Karpas-422 (cell line): ENCODE measurements around the gene CBLN1. TPM values are rescaled to one million over a fixed set of nuclear protein-coding genes. Genes with fewer than 3 reads are reported as not detected.
"Not testable (repeated sequence)": the region's sequence is repeated elsewhere in the genome, so short reads cannot be mapped to it uniquely, and the experiment has no call there.

Source experiments
- DNase-seq: peaks from one replicate; pipeline ENCODE4 v3.0.0-alpha.2; 2015
- H2AFZ ChIP-seq: fragments of 200-600 bp; sonication (generic); 2 replicates; pipeline ENCODE4 v1.6.1; 2014; ENCODE audit warnings: antibody characterized with exemption, low read length, mixed read lengths
- H3K27ac ChIP-seq: fragments of 200-600 bp; sonication (generic); 2 replicates; pipeline ENCODE4 v1.5.1; 2014; ENCODE audit warnings: mild to moderate bottlenecking, low read length, moderate library complexity
- H3K27me3 ChIP-seq: fragments of 200-600 bp; sonication (generic); 2 replicates; pipeline ENCODE4 v1.6.1; 2014; ENCODE audit warnings: low read length, mixed read lengths
- H3K36me3 ChIP-seq: fragments of 200-600 bp; sonication (generic); 2 replicates; pipeline ENCODE4 v1.6.1; 2014; ENCODE audit warnings: low read length, mixed read lengths; ENCODE audit not compliant: insufficient read depth
- H3K4me1 ChIP-seq: fragments of 200-600 bp; sonication (generic); 2 replicates; pipeline ENCODE4 v1.6.1; 2014; ENCODE audit warnings: mild to moderate bottlenecking, low read length, mixed read lengths
- H3K4me2 ChIP-seq: fragments of 200-600 bp; sonication (generic); 2 replicates; pipeline ENCODE4 v1.6.1; 2014; ENCODE audit warnings: low read length, low read depth, mild to moderate bottlenecking; ENCODE audit not compliant: poor library complexity, severe bottlenecking
- H3K4me3 ChIP-seq: fragments of 200-600 bp; sonication (generic); 2 replicates; pipeline ENCODE4 v1.5.1; 2014; ENCODE audit warnings: mild to moderate bottlenecking, antibody characterized with exemption, low read length, mixed read lengths
- H3K79me2 ChIP-seq: fragments of 200-600 bp; sonication (generic); 2 replicates; pipeline ENCODE4 v1.6.1; 2014; ENCODE audit warnings: mild to moderate bottlenecking, low read length, mixed read lengths
- H3K9ac ChIP-seq: fragments of 200-600 bp; sonication (generic); 2 replicates; pipeline ENCODE4 v1.6.0; 2014; ENCODE audit warnings: low read length
- H3K9me2 ChIP-seq: fragments of 200-600 bp; sonication (generic), shearing (Covaris generic); replicated peaks from 2 replicates; pipeline ENCODE4 v1.6.0; 2014; ENCODE audit warnings: mild to moderate bottlenecking, low read length, moderate library complexity; ENCODE audit not compliant: insufficient read depth
- H3K9me3 ChIP-seq: fragments of 300-700, 200-600 bp; sonication (generic); 2 replicates; pipeline ENCODE4 v1.6.1; 2014; ENCODE audit warnings: low read length, mixed read lengths
- H4K20me1 ChIP-seq: fragments of 200-600 bp; sonication (generic); 2 replicates; pipeline ENCODE4 v1.6.1; 2014; ENCODE audit warnings: mild to moderate bottlenecking, antibody characterized with exemption, low read length, low read depth; ENCODE audit not compliant: insufficient read depth
- total RNA-seq: library from RNA; depleted of rRNA; stranded (reverse); fragments of >200 nt; shearing (Covaris generic); gene quantifications from 2 replicates; pipeline ENCODE4 v1.2.3, GENCODE V29; 2014; ENCODE audit warnings: low replicate concordance

Gene CBLN1
- total RNA-seq, 1 experiment from 2014 or later = not detected

GRCh38 chr16:49260956-49261530 is 20.6 kb downstream of the CBLN1 start:
- Histone ChIP-seq H3K9ac (no peak overlapping the region), H3K4me3 (no peak overlapping the region), H2AFZ (no peak overlapping the region), H3K4me2 (no peak overlapping the region), H3K9me3 (no peaks in the 10 kb centered on the region), H3K36me3 (no peaks in the 10 kb centered on the region), H3K9me2 (no peaks in the 10 kb centered on the region), H4K20me1 (no peaks in the 10 kb centered on the region), H3K4me1 (no peaks in the 10 kb centered on the region), H3K27ac (no peak overlapping the region), H3K27me3 (no peaks in the 10 kb centered on the region), H3K79me2 (no peaks in the 10 kb centered on the region)
- no peak for DNase-seq

- no peak overlapping the region for H3K27ac ChIP-seq
- H3K36me3 ChIP-seq = no peaks in the 10 kb centered on the region
- H3K9me3 ChIP-seq = no peaks in the 10 kb centered on the region
- H3K4me1 ChIP-seq = no peaks in the 10 kb centered on the region
- H2AFZ ChIP-seq = no peak overlapping the region
- no peak overlapping the region for H3K9ac ChIP-seq
- no peaks in the 10 kb centered on the region for H4K20me1 ChIP-seq
- no peak overlapping the region for H3K4me2 ChIP-seq
- no peaks in the 10 kb centered on the region for H3K9me2 ChIP-seq
- no peaks in the 10 kb centered on the region for H3K27me3 ChIP-seq
- no peaks in the 10 kb centered on the region for H3K79me2 ChIP-seq
- H3K4me3 ChIP-seq = no peak overlapping the region
- peak; percentile 4 for DNase-seq
Observed at GRCh38 chr16:49260253-49260652, 21.4 kb downstream of the CBLN1 start.

- no peak overlapping the region for H3K27ac ChIP-seq
- no peak overlapping the region for H2AFZ ChIP-seq
- H3K9me3 ChIP-seq = no peaks in the 10 kb centered on the region
- H3K4me3 ChIP-seq = no peak overlapping the region
- no peak overlapping the region for H3K4me2 ChIP-seq
- H3K36me3 ChIP-seq = no peaks in the 10 kb centered on the region
- no peak overlapping the region for H3K9ac ChIP-seq
- H3K4me1 ChIP-seq = no peaks in the 10 kb centered on the region
- H3K9me2 ChIP-seq = no peaks in the 10 kb centered on the region
- DNase-seq = peak; percentile 20
- H3K79me2 ChIP-seq = no peaks in the 10 kb centered on the region
- H3K27me3 ChIP-seq = no peaks in the 10 kb centered on the region
- H4K20me1 ChIP-seq = no peaks in the 10 kb centered on the region
Observed at GRCh38 chr16:49259330-49259729, 22.3 kb downstream of the CBLN1 start.

- H3K36me3 ChIP-seq = no peaks in the 10 kb centered on the region
Observed at GRCh38 chr16:49250689-49251088, 30.9 kb downstream of the CBLN1 start.

GRCh38 chr16:49248227-49248626 is 33.4 kb downstream of the CBLN1 start:
- Histone ChIP-seq H3K36me3 (no peaks in the 10 kb centered on the region), H3K4me1 (no peaks in the 10 kb centered on the region), H3K9me2 (no peaks in the 10 kb centered on the region), H3K4me2 (no peak overlapping the region), H3K4me3 (no peak overlapping the region), H4K20me1 (no peaks in the 10 kb centered on the region), H3K27me3 (no peaks in the 10 kb centered on the region), H3K27ac (no peak overlapping the region), H3K79me2 (no peaks in the 10 kb centered on the region), H3K9ac (no peak overlapping the region), H3K9me3 (no peaks in the 10 kb centered on the region), H2AFZ (no peak overlapping the region)
- DNase-seq = no peak

More at GRCh38 chr16:49250689-49251088, 30.9 kb downstream of the CBLN1 start:
- no peaks in the 10 kb centered on the region for H3K9me2 ChIP-seq
- H3K4me3 ChIP-seq = no peak overlapping the region
- no peaks in the 10 kb centered on the region for H3K9me3 ChIP-seq
- no peaks in the 10 kb centered on the region for H4K20me1 ChIP-seq
- H3K4me1 ChIP-seq = no peaks in the 10 kb centered on the region
- no peak overlapping the region for H3K27ac ChIP-seq
- H3K9ac ChIP-seq = no peak overlapping the region
- no peaks in the 10 kb centered on the region for H3K27me3 ChIP-seq
- H2AFZ ChIP-seq = no peak overlapping the region
- no peak for DNase-seq
- no peaks in the 10 kb centered on the region for H3K79me2 ChIP-seq
- no peak overlapping the region for H3K4me2 ChIP-seq

GRCh38 chr16:49236216-49236615 is 45.4 kb downstream of the CBLN1 start:
- Histone ChIP-seq H3K9me3 (no peaks in the 10 kb centered on the region), H3K4me3 (no peak overlapping the region), H3K27me3 (no peaks in the 10 kb centered on the region), H3K9me2 (no peaks in the 10 kb centered on the region), H2AFZ (no peak overlapping the region), H4K20me1 (no peaks in the 10 kb centered on the region), H3K4me1 (no peaks in the 10 kb centered on the region), H3K9ac (no peak overlapping the region), H3K4me2 (no peak overlapping the region), H3K36me3 (no peaks in the 10 kb centered on the region), H3K27ac (no peak overlapping the region), H3K79me2 (no peaks in the 10 kb centered on the region)
- DNase-seq = no peak

GRCh38 chr16:49228335-49228734 is 53.3 kb downstream of the CBLN1 start:
- not testable (repeated sequence) for DNase-seq, H4K20me1 ChIP-seq, H3K9me3 ChIP-seq, H3K4me1 ChIP-seq, H3K27ac ChIP-seq, H3K4me3 ChIP-seq, H3K79me2 ChIP-seq, H3K9ac ChIP-seq, H2AFZ ChIP-seq, H3K4me2 ChIP-seq, H3K27me3 ChIP-seq, H3K36me3 ChIP-seq, H3K9me2 ChIP-seq
